Esophagus squamous epithelium (tissue), 5 donors: ENCODE measurements around the gene GRK2. TPM values are rescaled to one million over a fixed set of nuclear protein-coding genes. Genes with fewer than 3 reads are reported as not detected.

Experiments used
- DNase-seq: peaks from one replicate; lab custom pipeline; 2025; lab: John Stamatoyannopoulos, UW
- H3K27ac ChIP-seq, 4 donors: fragments of 200-600 bp; sonication (generic); one replicate each; pipeline ENCODE4 v1.5.1; 2016 to 2019; ENCODE audit warnings: mild to moderate bottlenecking in 1 of 4
- H3K27me3 ChIP-seq, 4 donors: fragments of 200-600 bp; sonication (generic); 1 replicate in 3 of 4; 2 replicates in 1 of 4; pipeline versions ENCODE4 v1.5.1 to v1.6.0; 2017 to 2021; ENCODE audit warnings: antibody characterized with exemption in 1 of 4
- H3K36me3 ChIP-seq, 3 donors: fragments of 200-600 bp; sonication (generic); one replicate each; pipeline ENCODE4 v1.5.1; 2016 to 2019
- H3K4me1 ChIP-seq, 3 donors: fragments of 200-600 bp; sonication (generic); one replicate each; pipeline ENCODE4 v1.5.1; 2017 to 2019
- H3K4me3 ChIP-seq, 4 donors: fragments of 200-600 bp; sonication (generic); 1 replicate in 3 of 4; 2 replicates in 1 of 4; pipeline ENCODE4 v1.5.1; 2016 to 2019; ENCODE audit warnings: mild to moderate bottlenecking in 2 of 4, moderate library complexity in 1 of 4
- H3K9me3 ChIP-seq, 3 donors: fragments of 200-600 bp; sonication (generic); one replicate each; pipeline ENCODE4 v1.5.1; 2016 to 2019
- CTCF ChIP-seq, 6 experiments: fragments of 450-650 bp in 4 of 6; fragments of 200-600 bp in 2 of 6; sonication (generic) in 2 of 6; IDR thresholded peaks; one replicate each; pipeline ENCODE4 v1.5.1; 2016 to 2019; ENCODE audit warnings: antibody characterized with exemption in 6 of 6, mild to moderate bottlenecking in 4 of 6, moderate library complexity in 4 of 6
- POLR2A ChIP-seq, 4 donors: fragments of 450-650 bp; IDR thresholded peaks; one replicate each; pipeline ENCODE4 v1.6.1; 2017; ENCODE audit warnings: antibody characterized with exemption in 4 of 4, mild to moderate bottlenecking in 4 of 4, moderate library complexity in 3 of 4
- WGBS, 2 donors: methylation state at CpG; one replicate each; pipeline ENCODE4 v1.1.5; 2018; 5-methylcytosine and 5-hydroxymethylcytosine counted together
- intact Hi-C: fragments of 100-400 bp; cut with DNase I; formaldehyde crosslinking; loops from one replicate; pipeline ENCODE4 v1.15.0; 2022
- total RNA-seq, 4 donors: library from RNA; depleted of rRNA; stranded (reverse); fragments of >200 nt; gene quantifications; one replicate each; pipeline ENCODE4 v1.1.0, GENCODE V29; 2016
- donor health status: DM: yes; HTN: yes; CAD: no.

The GRK2 gene
- total RNA-seq, 4 donors from 2014 or later, result 54.1 to 93.2 (median 68.5) TPM

DNA sequence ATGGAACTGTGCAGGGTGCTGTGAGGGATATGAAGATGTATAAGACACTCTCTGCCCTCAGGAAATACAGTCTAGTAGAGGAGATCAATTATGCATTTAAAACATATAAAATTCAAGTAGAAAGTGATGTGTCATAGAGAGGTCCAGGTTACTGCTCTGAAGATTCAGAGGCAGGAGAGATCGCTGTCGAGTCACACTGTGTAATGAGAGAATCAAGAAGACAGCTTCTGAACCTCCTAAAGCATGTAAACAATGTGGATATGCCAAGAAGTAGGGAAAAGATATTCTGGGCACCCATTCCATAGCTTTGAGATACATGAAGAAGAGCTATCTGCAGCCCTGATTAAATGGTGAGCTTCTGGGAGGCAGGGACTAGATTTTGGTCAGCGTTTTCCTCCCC lies 53.7 kb downstream of the GRK2 start:
- H3K4me3 ChIP-seq, result no peak overlapping the region
- no peaks in the 10 kb centered on the region for H3K27me3 ChIP-seq
- no peak overlapping the region for H3K27ac ChIP-seq
- peaks cover 0 to 27% (median 0%) of the 10 kb centered on the region in 3 donors for H3K36me3 ChIP-seq
- 74 to 82% methylated on average over 3 of the region's 3 CpGs for WGBS, 2 donors
- DNase-seq, result no peak
- H3K9me3 ChIP-seq, result no peaks in the 10 kb centered on the region
- TF ChIP-seq POLR2A (IDR thresholded peaks at IDR 0.05) (no peak), CTCF (IDR thresholded peaks at IDR 0.05) (no peak)
- intact Hi-C loops, result no loop called here
- H3K4me1 ChIP-seq, result peaks cover 17 to 60% (median 20%) of the 10 kb centered on the region in 3 donors

DNA sequence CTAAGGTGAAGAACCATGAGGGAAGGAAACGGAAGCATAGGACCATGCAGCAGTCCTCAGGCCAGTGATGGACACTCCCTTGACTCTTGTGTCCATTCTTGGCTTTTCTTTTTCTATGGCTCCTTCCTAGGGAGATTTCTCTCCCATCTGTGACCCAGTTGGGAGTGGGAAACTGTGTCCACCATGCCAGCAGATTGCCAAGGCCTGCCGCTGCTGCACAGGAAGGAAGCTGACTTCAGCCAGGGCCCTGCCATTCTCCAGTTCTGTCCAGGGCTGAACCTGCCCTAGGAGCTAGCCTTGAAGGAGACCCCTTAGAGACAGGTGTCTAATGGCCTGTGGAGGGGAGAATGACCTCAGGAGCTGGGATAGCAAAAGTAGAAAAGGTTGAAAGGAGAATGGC lies 54.4 kb downstream of the GRK2 start:
- WGBS, 2 donors, result 80 to 88% methylated on average over 1 of the region's 2 CpGs
- H3K9me3 ChIP-seq, result no peaks in the 10 kb centered on the region

GRCh38 chr11:67321313-67321871 lies 55.1 kb downstream of the GRK2 start:
- intact Hi-C loops, result no loop called here
- H3K27me3 ChIP-seq, result no peaks in the 10 kb centered on the region
- H3K4me3 ChIP-seq, result no peak overlapping the region
- TF ChIP-seq POLR2A (IDR thresholded peaks at IDR 0.05) (no peak), CTCF (IDR thresholded peaks at IDR 0.05) (no peak)
- DNase-seq, result no peak
- peaks cover 0 to 27% (median 0%) of the 10 kb centered on the region in 3 donors for H3K36me3 ChIP-seq
- WGBS, 2 donors, result 81 to 87% methylated on average over 6 of the region's 6 CpGs
- peaks cover 9 to 47% (median 14%) of the 10 kb centered on the region in 3 donors for H3K4me1 ChIP-seq
- no peaks in the 10 kb centered on the region for H3K9me3 ChIP-seq
- no peak overlapping the region for H3K27ac ChIP-seq

More for the DNA sequence above, 54.4 kb downstream of the GRK2 start:
- Histone ChIP-seq H3K4me1 (peaks cover 12 to 54% (median 15%) of the 10 kb centered on the region in 3 donors), H3K27me3 (no peaks in the 10 kb centered on the region), H3K4me3 (no peak overlapping the region), H3K27ac (no peak overlapping the region), H3K36me3 (peaks cover 0 to 27% (median 0%) of the 10 kb centered on the region in 3 donors)
- no peak for DNase-seq
- intact Hi-C loops, result no loop called here
- TF ChIP-seq CTCF (IDR thresholded peaks at IDR 0.05) (no peak), POLR2A (IDR thresholded peaks at IDR 0.05) (no peak)

- intact Hi-C loops, result no loop called here
- no peak for DNase-seq
- Histone ChIP-seq H3K4me3 (no peak overlapping the region), H3K27ac (no peak overlapping the region), H3K36me3 (peaks cover 0 to 27% (median 0%) of the 10 kb centered on the region in 3 donors), H3K4me1 (peaks cover 3 to 40% (median 11%) of the 10 kb centered on the region in 3 donors), H3K9me3 (no peaks in the 10 kb centered on the region), H3K27me3 (no peaks in the 10 kb centered on the region)
- TF ChIP-seq POLR2A (IDR thresholded peaks at IDR 0.05) (no peak), CTCF (IDR thresholded peaks at IDR 0.05) (no peak)
- 80 to 100% methylated on average over 1 to 2 of the region's 3 CpGs for WGBS, 2 donors
Observed at GRCh38 chr11:67322049-67322448, 55.8 kb downstream of the GRK2 start.

DNA sequence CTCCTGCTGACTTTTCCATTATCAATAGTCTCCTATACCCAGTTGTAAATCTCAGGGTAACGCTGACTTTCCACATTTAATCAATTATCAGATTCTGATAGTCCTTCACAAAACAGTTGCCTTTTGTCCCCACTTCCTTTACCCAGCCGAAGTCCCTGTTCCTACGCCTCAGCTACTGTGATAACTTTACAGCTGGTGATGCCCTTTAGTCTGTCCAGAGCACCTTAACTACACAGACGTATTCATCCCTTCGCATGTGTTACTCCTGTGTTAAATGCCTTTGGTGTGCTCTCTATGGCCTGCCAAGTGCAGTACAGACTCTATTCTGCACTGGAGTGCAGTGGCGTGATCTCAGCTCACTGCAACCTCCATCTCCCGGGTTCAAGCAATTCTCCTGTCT lies 57.3 kb downstream of the GRK2 start:
- no peak for DNase-seq
- Histone ChIP-seq H3K36me3 (peaks cover 0 to 27% (median 0%) of the 10 kb centered on the region in 3 donors), H3K4me1 (peaks cover 0 to 33% (median 8%) of the 10 kb centered on the region in 3 donors), H3K9me3 (no peaks in the 10 kb centered on the region), H3K27me3 (no peaks in the 10 kb centered on the region), H3K27ac (no peak overlapping the region), H3K4me3 (no peak overlapping the region)
- WGBS, 2 donors, result 84 to 94% methylated on average over 7 of the region's 7 CpGs
- intact Hi-C loops, result no loop called here
- TF ChIP-seq POLR2A (IDR thresholded peaks at IDR 0.05) (no peak), CTCF (IDR thresholded peaks at IDR 0.05) (no peak)
